GM12878 (cell line): Measurements from ENCODE around the gene DHRS7B.

Source experiments
- CEBPZ ChIP-seq: fragments of 150-350 bp; IDR thresholded peaks from 2 replicates; pipeline ENCODE4 v1.6.1; 2016; ENCODE audit warnings: low read depth, low read length
- CREB1 ChIP-seq: IDR thresholded peaks from 2 replicates; pipeline ENCODE4 v1.6.1; 2012; ENCODE audit warnings: low read depth, mild to moderate bottlenecking, inconsistent platforms
- MAX ChIP-seq: IDR thresholded peaks from 2 replicates; pipeline ENCODE4 v1.6.1; 2012; ENCODE audit warnings: low read depth, low read length, improper control_type of control experiment
- NFYB ChIP-seq: IDR thresholded peaks from 2 replicates; pipeline ENCODE4 v1.6.1; 2011; ENCODE audit warnings: low read depth, mild to moderate bottlenecking, low read length, improper control_type of control experiment, moderate library complexity; ENCODE audit not compliant: insufficient read depth
- POLR2A ChIP-seq: IDR thresholded peaks from 2 replicates; pipeline ENCODE4 v1.6.1; 2011; ENCODE audit warnings: low read depth, mild to moderate bottlenecking, low read length
- POLR2AphosphoS5 ChIP-seq: IDR thresholded peaks from 2 replicates; pipeline ENCODE4 v1.6.1; 2011; ENCODE audit warnings: mild to moderate bottlenecking, low read length, inconsistent platforms
- RFX5 ChIP-seq: IDR thresholded peaks from 2 replicates; pipeline ENCODE4 v1.6.1; 2011; ENCODE audit warnings: low read depth, low read length, improper control_type of control experiment
- TF ChIP-seq, protein P1 (sequence below): fragments of 450-650 bp; conservative IDR thresholded peaks from 2 replicates; pipeline ENCODE4 v1.6.1; 2017; ENCODE audit warnings: mild to moderate bottlenecking, moderate library complexity

DNA sequence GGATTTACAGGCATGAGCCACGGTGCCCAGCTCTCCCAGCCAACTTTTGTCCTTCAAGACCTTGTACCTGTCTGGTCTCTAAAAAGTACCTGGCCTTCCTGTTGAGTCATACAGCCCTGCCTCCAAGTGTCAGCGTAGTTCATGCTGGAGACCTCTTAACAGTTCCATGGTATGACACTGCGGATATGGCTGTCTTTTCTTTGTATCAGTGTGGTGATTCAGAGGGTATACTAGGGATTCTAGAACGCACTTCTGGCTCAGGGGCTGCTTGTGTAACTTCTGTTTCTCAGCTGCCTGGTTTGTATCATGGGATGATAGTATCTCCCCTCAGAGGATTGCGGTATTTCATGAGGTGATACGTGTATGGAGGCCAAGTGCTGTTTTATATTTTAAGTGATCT, 89.2 kb downstream of the DHRS7B start:
- TF ChIP-seq, protein P1, sequence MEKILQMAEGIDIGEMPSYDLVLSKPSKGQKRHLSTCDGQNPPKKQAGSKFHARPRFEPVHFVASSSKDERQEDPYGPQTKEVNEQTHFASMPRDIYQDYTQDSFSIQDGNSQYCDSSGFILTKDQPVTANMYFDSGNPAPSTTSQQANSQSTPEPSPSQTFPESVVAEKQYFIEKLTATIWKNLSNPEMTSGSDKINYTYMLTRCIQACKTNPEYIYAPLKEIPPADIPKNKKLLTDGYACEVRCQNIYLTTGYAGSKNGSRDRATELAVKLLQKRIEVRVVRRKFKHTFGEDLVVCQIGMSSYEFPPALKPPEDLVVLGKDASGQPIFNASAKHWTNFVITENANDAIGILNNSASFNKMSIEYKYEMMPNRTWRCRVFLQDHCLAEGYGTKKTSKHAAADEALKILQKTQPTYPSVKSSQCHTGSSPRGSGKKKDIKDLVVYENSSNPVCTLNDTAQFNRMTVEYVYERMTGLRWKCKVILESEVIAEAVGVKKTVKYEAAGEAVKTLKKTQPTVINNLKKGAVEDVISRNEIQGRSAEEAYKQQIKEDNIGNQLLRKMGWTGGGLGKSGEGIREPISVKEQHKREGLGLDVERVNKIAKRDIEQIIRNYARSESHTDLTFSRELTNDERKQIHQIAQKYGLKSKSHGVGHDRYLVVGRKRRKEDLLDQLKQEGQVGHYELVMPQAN = no peak
- TF ChIP-seq NFYB = no peak
- TF ChIP-seq CEBPZ = no peak
- no peak for TF ChIP-seq MAX
- TF ChIP-seq POLR2A = no peak
- no peak for TF ChIP-seq POLR2AphosphoS5
- TF ChIP-seq RFX5 = no peak
- no peak for TF ChIP-seq CREB1
